K562 (cell line): ENCODE measurements around the gene FAM53A. TPM values are rescaled to one million over a fixed set of nuclear protein-coding genes. Genes with fewer than 3 reads are reported as not detected.
A peak's percentile ranks its signal among the peaks of the same experiment; 100 is the strongest.

Experiments
- ATF1 ChIP-seq, 2 experiments: fragments of 450-650 bp in 1 of 2; IDR thresholded peaks; 2 replicates each; pipeline ENCODE4 v1.6.1; 2016; ENCODE audit warnings: missing compliant biosample characterization in 1 of 2, missing genetic modification characterization in 1 of 2
- CREB1 ChIP-seq, 2 experiments: sonication (generic) in 1 of 2; formaldehyde crosslinking in 1 of 2; IDR thresholded peaks; 2 replicates each; pipeline versions ENCODE4 v1.6.1 to v1.8.0; 2012 to 2022; ENCODE audit warnings: inconsistent platforms in 1 of 2, mild to moderate bottlenecking in 1 of 2, missing genetic modification reagents in 1 of 2, moderate library complexity in 1 of 2
- E2F6 ChIP-seq, 2 experiments: IDR thresholded peaks; 2 replicates each; pipeline ENCODE4 v1.6.1; 2011; ENCODE audit warnings: borderline replicate concordance in 1 of 2, control low read depth in 1 of 2, low read depth in 1 of 2, low read length in 1 of 2, mild to moderate bottlenecking in 1 of 2, mixed read lengths in 1 of 2, moderate library complexity in 1 of 2; ENCODE audit not compliant: insufficient read depth in 1 of 2, insufficient read length in 1 of 2, poor library complexity in 1 of 2, severe bottlenecking in 1 of 2; ENCODE audit errors: extremely low read depth in 1 of 2
- GABPA ChIP-seq: fragments of 200-800 bp; sonication (Bioruptor generic); conservative IDR thresholded peaks from 2 replicates; pipeline ENCODE4 v1.6.1; 2016; ENCODE audit warnings: low read depth, missing genetic modification characterization, missing compliant biosample characterization
- KLF1 ChIP-seq: fragments of 450-650 bp; IDR thresholded peaks from 2 replicates; pipeline ENCODE4 v1.6.1; 2016; ENCODE audit warnings: missing genetic modification characterization, missing compliant biosample characterization
- MCM3 ChIP-seq: fragments of 450-650 bp; IDR thresholded peaks from 2 replicates; pipeline ENCODE4 v1.6.1; 2016
- MYC ChIP-seq, 2 experiments: fragments of 250-450 bp in 1 of 2; sonication (Bioruptor Pico) in 1 of 2; IDR thresholded peaks; 2 replicates each; pipeline versions ENCODE4 v1.5.1 to v1.6.1; 2012 to 2021; ENCODE audit warnings: low read depth in 2 of 2, borderline replicate concordance in 1 of 2, improper control_type of control experiment in 1 of 2, low read length in 1 of 2, mild to moderate bottlenecking in 1 of 2, moderate library complexity in 1 of 2
- NFXL1 ChIP-seq: fragments of 450-650 bp; formaldehyde crosslinking; IDR thresholded peaks from 2 replicates; pipeline ENCODE4 v1.4.0; 2021; ENCODE audit warnings: mild to moderate bottlenecking
- NR2C1 ChIP-seq, 2 experiments: fragments of 450-650 bp; IDR thresholded peaks; 2 replicates each; pipeline ENCODE4 v1.6.1; 2017; ENCODE audit warnings: mild to moderate bottlenecking in 2 of 2, antibody characterized with exemption in 1 of 2, inconsistent platforms in 1 of 2, missing compliant biosample characterization in 1 of 2, missing genetic modification characterization in 1 of 2
- RBBP5 ChIP-seq: fragments of 200-600 bp; sonication (generic); IDR thresholded peaks from 2 replicates; pipeline ENCODE4 v1.6.1; 2012; ENCODE audit warnings: borderline replicate concordance, mild to moderate bottlenecking, low read length, control low read depth, inconsistent platforms; ENCODE audit not compliant: insufficient read depth, poor library complexity, severe bottlenecking
- USF1 ChIP-seq: sonication (generic); formaldehyde crosslinking; IDR thresholded peaks from 2 replicates; pipeline ENCODE4 v1.9.0; 2022; ENCODE audit warnings: mild to moderate bottlenecking, missing genetic modification reagents
- XRCC5 ChIP-seq: fragments of 200-400 bp; formaldehyde crosslinking; IDR thresholded peaks from 2 replicates; pipeline ENCODE4 v1.6.1; 2017; ENCODE audit warnings: low read depth, mild to moderate bottlenecking, low read length
- ZBTB7A ChIP-seq: IDR thresholded peaks from 2 replicates; pipeline ENCODE4 v1.6.1; 2011; ENCODE audit warnings: low read depth, mild to moderate bottlenecking, low read length, moderate library complexity, borderline replicate concordance; ENCODE audit not compliant: control insufficient read depth
- ZNF224 ChIP-seq: sonication (generic); formaldehyde crosslinking; IDR thresholded peaks from 2 replicates; pipeline ENCODE4 v1.8.0; 2022; ENCODE audit warnings: mild to moderate bottlenecking, missing genetic modification reagents
- ZNF280B ChIP-seq: fragments of 250-450 bp; sonication (Bioruptor Pico); IDR thresholded peaks from 2 replicates; pipeline ENCODE4 v1.5.1; 2021; ENCODE audit warnings: mild to moderate bottlenecking
- ZNF639 ChIP-seq, 2 experiments: fragments of 200-800 bp in 1 of 2; sonication (Bioruptor generic) in 1 of 2; sonication (generic) in 1 of 2; formaldehyde crosslinking in 1 of 2; IDR thresholded peaks in 1 of 2; conservative IDR thresholded peaks in 1 of 2; 2 replicates each; pipeline versions ENCODE4 v1.5.0 to v1.6.1; 2016 to 2020; ENCODE audit warnings: missing compliant biosample characterization in 1 of 2, missing genetic modification characterization in 1 of 2, missing genetic modification reagents in 1 of 2
- ZNF740 ChIP-seq, 3 experiments: fragments of 200-800 bp in 1 of 3; sonication (Bioruptor generic) in 1 of 3; sonication (generic) in 1 of 3; formaldehyde crosslinking in 1 of 3; IDR thresholded peaks; 2 replicates each; pipeline versions ENCODE4 v1.6.1 to v1.8.0; 2016 to 2022; ENCODE audit warnings: mild to moderate bottlenecking in 2 of 3, missing compliant biosample characterization in 2 of 3, missing genetic modification characterization in 2 of 3, missing genetic modification reagents in 1 of 3
- polyA plus RNA-seq, 8 experiments: library from polyadenylated mRNA; depleted of rRNA in 4 of 8; stranded (reverse) in 5 of 8; unstranded in 3 of 8; fragments of >200 nt; fragmentation: Nextera tagmentation in 2 of 8; fragmentation: Illumina TruSeq in 1 of 8; extraction: Ambion mirVana in 2 of 8; extraction: Trizol in 1 of 8; gene quantifications; 2 replicates each; pipeline versions ENCODE4 v1.2.1 to v1.2.3, GENCODE V29; 2011 to 2014; ENCODE audit warnings: inconsistent platforms in 1 of 8, missing spikeins in 1 of 8
- total RNA-seq, 7 experiments: library from RNA; depleted of rRNA in 6 of 7; stranded (reverse); fragments of >200 nt in 6 of 7; fragmentation: Illumina TruSeq in 2 of 7; extraction: Trizol in 2 of 7; gene quantifications; 2 replicates each; pipeline versions ENCODE4 v1.2.1 to v1.2.3, GENCODE V29; 2011 to 2021; ENCODE audit warnings: low replicate concordance in 1 of 7

FAM53A gene
- total and polyA plus RNA-seq, 9 of the 15 experiments (the other 6 are each of a cell fraction or from before 2014, with no cell fraction given), result 0.53 to 2.7 (median 1.4) TPM; not detected in 2

- peak; percentile 70; the same call in 1 of the 2 replicates for TF ChIP-seq MYC (IDR thresholded peaks at IDR 0.05; ENCODE audit: low read depth, low read length)
- no peak for TF ChIP-seq MYC (CRISPR knock-in tag; IDR thresholded peaks at IDR 0.05; ENCODE audit: borderline replicate concordance, low read depth)
- peak; percentile 43; the same call in 1 of the 2 replicates for TF ChIP-seq ZNF740 (CRISPR knock-in tag; IDR thresholded peaks at IDR 0.05)
- TF ChIP-seq ZNF740 (tag; IDR thresholded peaks at IDR 0.05), result peak in 1 of 2 experiments; percentile 87; a peak in 2 of 4 replicates
- no peak for TF ChIP-seq MCM3
- TF ChIP-seq ZNF639 (CRISPR knock-in tag; conservative IDR thresholded peaks at IDR 0.05 in 1 of 2, IDR thresholded peaks at IDR 0.05 in 1 of 2), result peak in 1 of 2 experiments; percentile 87; a peak in 2 of 4 replicates
- TF ChIP-seq USF1 (CRISPR knock-in tag), result no peak
- no peak for TF ChIP-seq KLF1 (tag)
- peak; percentile 98 for TF ChIP-seq GABPA
- peak; percentile 82; the same call in 1 of the 2 replicates for TF ChIP-seq ZBTB7A
- no peak for TF ChIP-seq ZNF224 (CRISPR knock-in tag)
- TF ChIP-seq ZNF280B (CRISPR knock-in tag), result no peak
- TF ChIP-seq XRCC5, result no peak
- no peak for TF ChIP-seq NFXL1 (CRISPR knock-in tag)
- TF ChIP-seq RBBP5, result peak; percentile 21
- TF ChIP-seq NR2C1 (IDR thresholded peaks at IDR 0.05), result peak; percentile 97
- TF ChIP-seq NR2C1 (tag; IDR thresholded peaks at IDR 0.05), result peak; percentile 98
- TF ChIP-seq ATF1 (CRISPR knock-in tag; IDR thresholded peaks at IDR 0.05), result no peak
- TF ChIP-seq ATF1 (tag; IDR thresholded peaks at IDR 0.05), result 0 out of 2 replicates have a peak, but pooled peaks have one; percentile 32
- peak in 1 of 2 experiments; percentile 28 for TF ChIP-seq E2F6 (IDR thresholded peaks at IDR 0.05; ENCODE audit: borderline replicate concordance in 1 of 2, extremely low read depth in 1 of 2, insufficient read depth in 1 of 2, insufficient read length in 1 of 2, low read depth in 1 of 2, low read length in 1 of 2, poor library complexity in 1 of 2, severe bottlenecking in 1 of 2)
- peak; percentile 76 for TF ChIP-seq CREB1 (IDR thresholded peaks at IDR 0.05)
- peak; percentile 74 for TF ChIP-seq CREB1 (CRISPR knock-in tag; IDR thresholded peaks at IDR 0.05)
Measured at GRCh38 chr4:1721003-1721665, 37.0 kb upstream of the FAM53A start, which contains the start of the genes TACC3 and TMEM129 (continued).
